ENCODE data around the gene TMEM178B. TPM values are rescaled to one million over a fixed set of nuclear protein-coding genes. Genes with fewer than 3 reads are reported as not detected.

The TMEM178B gene
- total RNA-seq, 4 donors from 2014 or later: 7.7 to 49.9 (median 25.9) TPM

DNA sequence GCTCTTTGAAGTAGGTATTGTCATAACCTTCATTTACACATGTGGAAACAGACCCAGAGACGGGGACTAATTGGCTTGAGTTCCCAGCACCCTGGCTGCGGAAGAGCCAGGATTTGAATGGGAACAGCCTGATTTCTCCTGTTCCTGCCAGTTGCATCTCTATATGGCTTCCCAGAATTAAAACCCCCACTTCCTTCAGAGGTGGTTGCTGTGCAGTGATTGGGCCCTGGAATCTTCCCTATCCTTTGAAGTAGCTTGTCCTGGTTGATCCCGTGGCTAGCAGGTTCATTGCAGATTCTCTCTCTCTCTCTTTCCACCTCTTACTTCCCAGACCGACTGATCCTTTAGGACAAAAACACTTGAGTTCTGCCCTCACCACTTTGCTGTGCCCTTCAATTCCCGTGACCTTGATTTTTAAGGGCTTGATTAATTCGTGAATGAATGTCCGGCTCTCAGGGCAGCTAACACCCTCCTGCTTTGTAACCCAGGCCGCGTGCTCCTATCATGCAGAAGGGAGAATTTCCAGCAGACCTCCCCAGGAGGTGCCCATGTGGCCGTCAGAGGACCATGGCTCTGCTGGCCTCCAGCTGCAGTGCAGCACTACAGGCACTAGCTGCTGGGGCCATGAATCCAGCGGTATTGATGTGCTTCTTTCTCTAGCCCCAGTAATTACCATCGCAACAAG, 356.7 kb downstream of the TMEM178B start:
- Histone ChIP-seq H3K4me3 (replicated peaks in 1 of 3) (no peak overlapping the region), H3K4me1 (peaks cover 0 to 16% of the 10 kb centered on the region in 2 donors), H3K27me3 (no peaks in the 10 kb centered on the region), H3K36me3 (no peaks in the 10 kb centered on the region), H3K9me3 (no peaks in the 10 kb centered on the region), H3K27ac (peak overlapping the region in 1 of 3 donors; percentile 18)
- 45 to 50% methylated on average over 12 of the region's 12 CpGs for WGBS, 2 donors
- intact Hi-C loops (cut with DNase I): no loop called here
- TF ChIP-seq, protein P1, sequence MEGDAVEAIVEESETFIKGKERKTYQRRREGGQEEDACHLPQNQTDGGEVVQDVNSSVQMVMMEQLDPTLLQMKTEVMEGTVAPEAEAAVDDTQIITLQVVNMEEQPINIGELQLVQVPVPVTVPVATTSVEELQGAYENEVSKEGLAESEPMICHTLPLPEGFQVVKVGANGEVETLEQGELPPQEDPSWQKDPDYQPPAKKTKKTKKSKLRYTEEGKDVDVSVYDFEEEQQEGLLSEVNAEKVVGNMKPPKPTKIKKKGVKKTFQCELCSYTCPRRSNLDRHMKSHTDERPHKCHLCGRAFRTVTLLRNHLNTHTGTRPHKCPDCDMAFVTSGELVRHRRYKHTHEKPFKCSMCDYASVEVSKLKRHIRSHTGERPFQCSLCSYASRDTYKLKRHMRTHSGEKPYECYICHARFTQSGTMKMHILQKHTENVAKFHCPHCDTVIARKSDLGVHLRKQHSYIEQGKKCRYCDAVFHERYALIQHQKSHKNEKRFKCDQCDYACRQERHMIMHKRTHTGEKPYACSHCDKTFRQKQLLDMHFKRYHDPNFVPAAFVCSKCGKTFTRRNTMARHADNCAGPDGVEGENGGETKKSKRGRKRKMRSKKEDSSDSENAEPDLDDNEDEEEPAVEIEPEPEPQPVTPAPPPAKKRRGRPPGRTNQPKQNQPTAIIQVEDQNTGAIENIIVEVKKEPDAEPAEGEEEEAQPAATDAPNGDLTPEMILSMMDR (IDR thresholded peaks at IDR 0.05): no peak
- TF ChIP-seq POLR2A (IDR thresholded peaks at IDR 0.05): no peak
- peak; percentile 33 to 38 for DNase-seq

DNA sequence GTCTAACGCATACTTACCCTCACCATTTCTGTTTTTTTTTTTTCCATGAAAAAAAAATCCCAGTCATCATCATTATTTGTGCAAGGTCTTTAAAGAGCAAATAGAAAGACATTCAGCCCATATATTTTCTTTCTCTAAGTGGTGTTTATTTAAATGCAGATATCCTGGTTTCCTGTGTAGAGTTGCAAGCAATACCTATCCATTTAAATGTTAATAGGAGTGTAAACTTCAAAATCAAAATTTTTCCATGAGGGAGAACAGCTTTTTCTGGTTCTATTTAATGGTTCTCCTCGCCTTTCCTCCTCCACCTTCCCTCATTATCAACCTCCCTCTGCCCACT, 357.2 kb downstream of the TMEM178B start:
- Histone ChIP-seq H3K27ac (no peak overlapping the region), H3K4me3 (replicated peaks in 1 of 3) (no peak overlapping the region), H3K4me1 (peaks cover 0 to 16% of the 10 kb centered on the region in 2 donors), H3K27me3 (no peaks in the 10 kb centered on the region), H3K9me3 (no peaks in the 10 kb centered on the region), H3K36me3 (no peaks in the 10 kb centered on the region)
- 82 to 85% methylated on average over 2 of the region's 2 CpGs for WGBS, 2 donors
- DNase-seq: no peak
- intact Hi-C loops (cut with DNase I): no loop called here
- TF ChIP-seq, protein P1 (IDR thresholded peaks at IDR 0.05): no peak
- TF ChIP-seq POLR2A (IDR thresholded peaks at IDR 0.05): no peak

DNA sequence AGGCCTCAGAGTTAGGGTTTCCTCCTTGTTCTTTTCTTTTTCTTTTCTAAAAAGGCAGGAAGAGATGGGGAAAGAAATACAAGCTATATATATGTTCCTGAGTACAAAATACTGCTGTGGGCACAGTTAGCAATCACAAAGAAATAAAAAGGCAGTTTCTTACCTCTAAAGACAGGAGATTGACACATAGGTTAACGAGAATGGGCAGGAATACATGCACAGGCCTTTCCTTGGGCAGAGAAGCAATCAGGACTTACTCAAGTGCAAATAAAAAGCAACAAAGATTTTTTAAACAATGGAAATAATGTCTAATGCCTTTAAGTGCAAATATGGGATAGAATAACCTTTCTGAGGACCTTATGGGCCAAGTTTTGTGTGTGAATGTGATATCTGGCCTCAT, 357.8 kb downstream of the TMEM178B start:
- H3K4me3 ChIP-seq (replicated peaks in 1 of 3): no peak overlapping the region
- no peak for TF ChIP-seq POLR2A (IDR thresholded peaks at IDR 0.05)
- TF ChIP-seq, protein P1 (IDR thresholded peaks at IDR 0.05): no peak
- no peak for DNase-seq
- H3K4me1 ChIP-seq: peaks cover 0 to 21% of the 10 kb centered on the region in 2 donors
- intact Hi-C loops (cut with DNase I): no loop called here
- no peak overlapping the region for H3K27ac ChIP-seq
- H3K36me3 ChIP-seq: no peaks in the 10 kb centered on the region
- no peaks in the 10 kb centered on the region for H3K9me3 ChIP-seq
- no peaks in the 10 kb centered on the region for H3K27me3 ChIP-seq
- 98% methylated on average over 1 of the region's 1 CpG for WGBS, 2 donors

DNA sequence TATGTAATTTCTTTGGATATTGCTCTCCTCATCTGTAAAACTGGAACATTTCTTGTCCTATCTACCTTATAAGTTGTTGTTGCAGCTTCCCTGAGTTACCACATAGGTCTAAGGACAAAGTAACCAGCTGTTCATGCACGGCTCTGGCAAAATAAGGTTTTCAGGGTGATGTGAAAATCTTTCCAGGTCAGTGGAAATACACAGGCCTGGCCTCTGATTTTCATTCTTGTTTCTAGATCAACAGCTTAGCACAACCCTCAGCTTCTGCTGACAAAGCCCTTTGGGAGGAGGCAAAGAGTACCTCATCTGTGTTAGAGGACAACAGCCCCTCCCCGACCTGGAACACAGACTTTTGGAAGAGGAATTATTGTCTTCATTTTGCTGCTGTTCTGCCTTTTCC, 359.8 kb downstream of the TMEM178B start:
- DNase-seq: peak; percentile 13 to 30

DNA sequence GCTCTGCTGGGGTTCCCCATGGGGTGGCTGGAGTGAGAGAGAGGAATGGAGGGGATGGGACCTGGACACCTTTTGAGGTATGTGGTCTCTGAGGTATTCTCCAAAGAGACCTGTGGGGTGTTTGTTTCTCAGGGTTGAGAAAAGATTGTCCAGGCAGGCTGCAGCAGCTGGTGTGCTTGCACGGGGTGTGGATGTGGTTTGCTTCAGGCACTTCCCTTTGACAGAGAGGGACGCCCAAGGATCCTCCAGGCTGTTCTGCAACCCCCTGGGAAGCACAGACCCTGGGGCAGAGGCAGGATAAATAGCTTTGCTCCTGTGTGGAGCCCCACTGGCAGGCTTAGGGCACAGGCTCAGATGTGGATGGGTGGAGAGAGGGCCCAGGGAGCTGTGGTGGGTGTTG, 362.3 kb downstream of the TMEM178B start:
- peaks cover 0 to 18% of the 10 kb centered on the region in 2 donors for H3K4me1 ChIP-seq
- intact Hi-C loops (cut with DNase I): no loop called here
- H3K27ac ChIP-seq: no peak overlapping the region
- no peaks in the 10 kb centered on the region for H3K36me3 ChIP-seq
- 57 to 72% methylated on average over 1 to 2 of the region's 2 CpGs for WGBS, 2 donors
- no peak for TF ChIP-seq POLR2A (IDR thresholded peaks at IDR 0.05)
- TF ChIP-seq, protein P1 (IDR thresholded peaks at IDR 0.05): no peak
- no peaks in the 10 kb centered on the region for H3K9me3 ChIP-seq
- H3K27me3 ChIP-seq: no peaks in the 10 kb centered on the region
- no peak for DNase-seq
- no peak overlapping the region for H3K4me3 ChIP-seq (replicated peaks in 1 of 3)

More for the DNA sequence above, 359.8 kb downstream of the TMEM178B start:
- Histone ChIP-seq H3K27me3 (no peaks in the 10 kb centered on the region), H3K27ac (peak overlapping the region in 2 of 3 donors; percentile 20 to 27), H3K36me3 (no peaks in the 10 kb centered on the region), H3K4me3 (replicated peaks in 1 of 3) (no peak overlapping the region), H3K4me1 (peaks cover 0 to 22% of the 10 kb centered on the region in 2 donors), H3K9me3 (no peaks in the 10 kb centered on the region)
- no peak for TF ChIP-seq POLR2A (IDR thresholded peaks at IDR 0.05)
- TF ChIP-seq, protein P1 (IDR thresholded peaks at IDR 0.05): no peak
- 52 to 58% methylated on average over 2 of the region's 2 CpGs for WGBS, 2 donors
- intact Hi-C loops (cut with DNase I): no loop called here

Measured in thyroid gland (tissue), 4 donors.